CD1c-positive myeloid dendritic cell (primary cell): ENCODE results near the gene ADCY10.
"Not testable (repeated sequence)": the region's sequence is repeated elsewhere in the genome, so short reads cannot be mapped to it uniquely, and the experiment has no call there.

Source experiments
- DNase-seq: peaks from one replicate; pipeline ENCODE4 v3.0.0-alpha.2; 2016; ENCODE audit errors: extremely low spot score

Gene ADCY10

GRCh38 chr1:167815650-167816049, 98.3 kb downstream of the ADCY10 start:
- no peak for DNase-seq

GRCh38 chr1:167812972-167813371, 101.0 kb downstream of the ADCY10 start:
- DNase-seq: no peak

- no peak for DNase-seq
Measured at GRCh38 chr1:167808690-167809089, 105.2 kb downstream of the ADCY10 start.

DNA sequence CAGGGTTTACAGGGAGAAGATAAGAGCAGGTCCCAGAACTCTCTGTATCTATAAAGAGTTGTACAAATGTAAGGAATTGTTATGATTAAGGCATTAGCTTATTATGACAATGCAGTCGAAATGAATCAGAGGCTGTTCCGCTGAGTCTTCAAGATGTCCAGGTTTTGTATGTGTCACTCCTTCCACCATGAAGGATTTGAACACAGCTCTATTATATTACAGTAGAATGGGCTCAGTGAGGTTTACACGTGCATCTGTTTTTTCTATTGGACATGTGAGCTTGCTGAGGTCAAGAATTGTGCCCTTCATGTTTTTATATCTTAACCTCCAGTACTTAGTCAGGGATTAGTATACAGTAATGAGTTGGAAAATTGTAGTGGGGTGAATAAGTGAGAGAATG, 105.8 kb downstream of the ADCY10 start:
- no peak for DNase-seq

DNA sequence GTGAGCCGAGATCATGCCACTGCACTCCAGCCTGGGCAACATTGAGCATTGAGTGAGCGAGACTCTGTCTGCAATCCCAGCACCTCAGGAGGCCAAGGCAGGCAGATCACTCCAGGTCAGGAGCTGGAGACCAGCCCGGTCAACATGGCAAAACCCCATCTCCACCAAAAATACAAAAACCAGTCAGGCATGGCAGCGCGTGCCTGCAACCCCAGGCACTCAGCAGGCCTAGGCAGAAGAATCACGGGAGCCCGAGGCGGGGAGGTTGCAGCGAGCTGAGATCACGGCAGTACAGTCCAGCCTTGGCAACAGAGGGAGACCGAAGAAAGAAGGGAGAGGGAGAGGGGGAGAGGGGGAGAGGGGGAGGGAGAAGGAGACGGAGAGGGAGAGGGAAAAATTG, 107.3 kb downstream of the ADCY10 start:
- not testable (repeated sequence) for DNase-seq

DNA sequence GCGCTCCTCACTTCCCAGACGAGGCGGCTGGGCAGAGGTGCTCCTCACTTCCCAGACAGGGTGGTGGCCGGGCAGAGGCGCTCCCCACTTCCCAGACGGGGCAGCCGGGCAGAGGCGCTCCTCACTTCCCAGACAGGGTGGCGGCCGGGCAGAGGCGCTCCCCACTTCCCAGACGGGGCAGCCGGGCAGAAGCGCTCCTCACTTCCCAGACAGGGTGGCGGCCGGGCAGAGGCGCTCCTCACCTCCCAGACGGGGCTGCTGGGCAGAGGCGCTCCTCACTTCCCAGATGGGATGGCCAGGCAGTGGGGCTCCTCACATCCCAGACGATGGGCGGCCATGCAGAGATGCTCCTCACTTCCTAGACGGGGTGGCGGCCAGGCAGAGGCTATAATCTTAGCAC, 107.7 kb downstream of the ADCY10 start:
- DNase-seq: not testable (repeated sequence)

GRCh38 chr1:167805041-167805556, 108.8 kb downstream of the ADCY10 start:
- no peak for DNase-seq

DNA sequence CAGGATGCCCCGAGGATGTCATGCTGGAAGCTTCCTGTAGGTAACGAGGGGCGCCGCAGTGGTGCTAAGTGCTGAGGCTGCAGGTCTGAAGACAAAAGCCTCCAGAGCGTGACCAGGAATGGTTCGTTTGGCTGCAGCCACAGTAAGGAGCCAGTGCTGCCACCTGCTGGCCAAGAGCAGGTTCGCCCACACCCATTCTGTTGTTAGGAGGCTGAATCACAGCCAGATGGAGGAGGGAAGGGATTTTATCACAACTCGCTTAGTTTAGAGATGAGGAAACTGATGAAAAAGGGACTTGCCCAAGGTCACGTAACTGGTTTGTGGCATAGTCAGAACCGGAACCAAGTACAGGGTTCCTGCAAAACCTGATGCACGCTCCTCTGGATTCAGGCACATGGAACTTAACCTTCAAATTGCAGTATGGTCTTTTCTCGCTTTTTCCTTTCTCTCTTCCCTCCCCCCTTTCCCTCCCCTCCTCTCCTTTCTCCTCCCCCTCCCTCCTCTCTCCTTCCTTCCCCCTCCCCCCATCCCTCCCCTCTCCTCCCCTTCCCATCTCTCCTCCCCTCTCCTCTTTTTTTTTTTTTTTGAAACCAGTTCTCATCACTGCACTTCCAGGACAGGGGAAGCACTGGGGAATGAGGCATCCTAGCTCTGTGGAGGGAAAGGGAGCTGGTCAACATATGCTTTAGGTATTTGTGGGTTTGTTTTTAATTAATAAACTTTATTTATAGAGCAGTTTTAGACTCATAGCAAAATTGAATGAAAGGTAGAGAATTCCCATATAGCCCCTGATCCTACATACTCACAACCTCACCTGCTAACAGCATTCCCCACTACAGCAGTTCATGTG, 110.4 kb downstream of the ADCY10 start:
- peak; percentile 96 for DNase-seq

GRCh38 chr1:167802235-167802634, 111.7 kb downstream of the ADCY10 start:
- no peak for DNase-seq

DNA sequence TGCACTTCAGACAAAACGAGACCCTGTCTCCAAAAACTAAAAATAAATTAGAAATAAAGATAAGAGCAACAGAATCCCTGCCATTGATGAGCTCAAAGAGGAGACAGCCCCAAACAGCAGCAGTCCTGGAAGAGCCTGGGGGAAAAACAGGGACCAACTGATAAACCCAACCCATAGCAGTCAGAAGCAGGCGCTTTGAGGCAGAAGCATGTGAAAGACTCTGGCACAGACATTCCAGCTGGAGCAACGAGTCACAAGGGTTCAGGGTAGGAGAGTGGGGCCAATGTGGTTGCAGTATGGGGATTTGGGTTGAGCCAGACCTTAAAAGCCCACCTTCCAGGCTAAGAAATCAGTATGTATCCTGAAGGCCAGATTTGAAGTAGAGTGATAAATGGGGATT, 113.7 kb downstream of the ADCY10 start:
- no peak for DNase-seq

- DNase-seq: no peak
Measured at GRCh38 chr1:167799747-167800146, 114.2 kb downstream of the ADCY10 start.

DNA sequence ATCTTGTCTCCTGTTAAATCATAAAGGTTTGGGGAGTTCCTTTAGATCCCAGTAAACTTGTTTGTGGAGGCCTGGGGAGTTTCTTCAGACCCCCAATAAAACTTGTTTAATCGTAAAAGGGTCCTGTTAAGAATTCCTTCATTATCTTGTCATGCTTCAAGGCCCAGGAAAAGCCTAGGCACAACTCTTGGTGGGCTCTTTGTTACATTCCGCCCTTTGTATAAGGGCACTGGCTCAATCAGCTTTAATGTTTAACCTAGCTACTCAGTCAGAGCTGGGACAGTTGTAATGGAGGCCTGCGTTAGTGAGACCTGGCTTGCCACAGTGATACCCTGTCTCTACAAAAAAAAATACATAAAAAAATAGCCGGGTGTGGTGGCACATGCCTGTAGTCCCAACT, 115.0 kb downstream of the ADCY10 start:
- DNase-seq: no peak

DNA sequence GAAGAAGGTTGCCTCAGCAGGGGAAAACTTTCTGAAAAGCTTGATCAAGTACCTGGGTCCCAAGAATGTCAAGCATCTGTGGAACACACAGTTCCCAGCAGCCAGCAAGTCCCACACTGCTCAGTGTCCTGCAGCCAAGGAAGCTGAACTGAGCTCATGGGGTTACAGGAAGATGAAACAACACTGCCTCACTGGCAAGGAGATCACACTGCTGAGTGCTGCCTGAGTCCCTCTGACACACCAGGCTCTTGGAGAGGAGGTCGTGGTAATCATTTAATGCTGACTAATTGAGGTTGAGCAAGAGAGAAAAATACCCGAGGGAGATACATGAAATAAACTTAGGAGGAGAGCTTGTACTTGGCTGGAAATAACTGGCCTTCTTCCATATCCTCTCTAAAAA, 116.9 kb downstream of the ADCY10 start:
- DNase-seq: no peak

DNA sequence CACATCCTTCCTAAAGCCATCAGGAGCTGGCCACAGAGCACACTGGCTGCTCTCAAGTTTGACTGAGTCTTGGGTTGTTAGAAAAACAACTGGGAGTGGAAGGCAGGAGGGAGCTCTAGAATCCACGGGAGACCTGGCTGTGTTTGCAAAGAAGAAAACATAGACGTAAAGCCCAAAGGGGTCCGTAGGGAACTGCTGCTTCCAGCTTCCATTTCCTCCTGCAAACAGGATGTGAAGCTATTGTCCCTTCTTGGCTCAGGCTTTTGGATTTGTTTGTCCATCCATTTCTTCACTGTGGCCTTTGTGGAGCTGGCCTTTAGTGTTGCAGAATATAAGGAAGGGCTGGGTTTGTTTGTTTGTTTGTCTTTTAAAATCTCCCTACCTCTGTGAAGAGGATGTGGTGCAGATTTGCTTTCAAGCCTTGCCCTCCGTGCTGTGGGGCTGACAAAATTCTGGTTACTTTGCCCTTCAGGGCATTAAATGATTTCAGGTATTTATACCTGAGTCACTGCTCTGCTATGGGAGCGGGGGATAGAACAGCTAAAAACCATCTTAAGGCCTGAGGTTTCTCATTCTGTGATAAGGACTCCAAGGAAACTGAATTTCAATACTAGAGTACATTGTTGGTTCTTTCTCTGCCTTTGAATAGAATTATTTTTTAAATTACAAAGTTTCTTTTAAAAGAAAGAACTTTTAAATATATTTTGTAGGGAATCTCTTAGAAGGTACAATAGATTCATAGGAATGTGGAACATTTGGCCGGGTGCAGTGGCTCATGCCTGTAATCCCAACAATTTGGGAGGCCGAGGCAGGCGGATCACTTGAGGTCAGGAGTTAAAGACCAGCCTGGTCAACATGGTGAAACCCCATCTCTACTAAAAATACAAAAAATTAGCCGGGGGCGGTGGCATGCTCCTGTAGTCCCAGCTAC, 117.9 kb downstream of the ADCY10 start:
- no peak for DNase-seq

- DNase-seq: no peak
Measured at GRCh38 chr1:167794043-167794442, 119.9 kb downstream of the ADCY10 start.

- DNase-seq: peak; percentile 12
Measured at GRCh38 chr1:167792188-167792565, 121.8 kb downstream of the ADCY10 start.

DNA sequence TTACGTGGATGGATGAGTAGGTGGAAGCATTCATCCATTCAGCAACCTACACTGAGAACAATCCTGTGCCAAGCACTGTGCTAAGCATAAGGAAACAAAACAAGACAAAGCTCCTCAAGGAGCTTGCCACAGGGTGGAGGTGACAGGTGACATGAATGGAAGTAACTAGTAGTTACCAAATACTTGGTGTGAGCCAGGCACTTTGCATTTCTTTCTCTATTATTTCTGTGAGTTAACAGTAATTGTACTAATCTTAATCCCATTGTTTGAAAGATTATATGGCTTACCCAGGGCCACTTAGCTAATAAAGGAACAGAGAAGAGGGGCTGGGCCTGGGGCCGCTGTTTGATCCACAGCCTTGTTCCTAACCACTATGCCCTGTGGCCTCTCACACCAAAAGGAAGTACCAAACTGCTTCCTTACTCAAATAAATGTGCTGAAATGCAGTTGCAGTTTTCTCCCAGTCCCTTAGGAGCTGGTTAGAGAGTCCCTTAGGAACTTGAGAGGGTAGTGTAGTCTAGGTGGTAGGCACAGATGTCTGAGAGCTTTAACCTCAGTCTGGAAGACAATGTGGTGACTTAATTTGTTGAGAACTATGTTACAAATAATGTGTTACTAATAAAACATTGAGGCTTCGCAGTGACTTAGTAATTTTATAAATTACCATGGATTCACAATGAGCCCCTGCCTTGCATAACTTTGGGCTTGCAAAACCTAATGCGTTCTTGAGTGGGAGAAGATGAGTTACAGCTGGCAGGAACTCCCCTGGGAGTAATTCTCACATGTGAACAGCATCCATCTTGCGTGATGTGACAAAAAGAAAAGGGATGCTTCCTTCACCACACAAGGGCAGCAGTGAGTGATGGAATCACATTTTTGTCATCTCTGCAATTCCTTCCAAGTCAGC, 122.4 kb downstream of the ADCY10 start:
- peak; percentile 58 for DNase-seq

DNA sequence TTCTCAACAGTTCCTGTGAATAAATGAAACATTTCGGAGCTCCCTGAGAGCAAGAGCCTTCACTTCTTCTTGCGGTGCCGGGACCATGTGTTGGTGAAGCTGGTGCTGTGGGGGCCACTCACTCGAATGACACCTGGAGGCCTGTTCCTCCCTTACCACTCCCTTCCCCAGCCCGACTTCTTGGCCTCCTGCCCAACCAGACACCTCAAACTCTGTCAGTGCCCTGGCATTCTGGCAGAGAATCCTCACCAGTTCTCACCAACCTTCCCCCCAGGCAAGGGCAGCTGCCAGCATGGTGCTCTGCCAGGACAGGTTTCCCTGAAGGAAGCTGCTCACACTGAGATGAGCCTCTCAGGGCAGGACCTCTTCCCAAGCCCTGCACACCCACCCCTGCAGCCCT, 123.8 kb downstream of the ADCY10 start:
- no peak for DNase-seq

DNA sequence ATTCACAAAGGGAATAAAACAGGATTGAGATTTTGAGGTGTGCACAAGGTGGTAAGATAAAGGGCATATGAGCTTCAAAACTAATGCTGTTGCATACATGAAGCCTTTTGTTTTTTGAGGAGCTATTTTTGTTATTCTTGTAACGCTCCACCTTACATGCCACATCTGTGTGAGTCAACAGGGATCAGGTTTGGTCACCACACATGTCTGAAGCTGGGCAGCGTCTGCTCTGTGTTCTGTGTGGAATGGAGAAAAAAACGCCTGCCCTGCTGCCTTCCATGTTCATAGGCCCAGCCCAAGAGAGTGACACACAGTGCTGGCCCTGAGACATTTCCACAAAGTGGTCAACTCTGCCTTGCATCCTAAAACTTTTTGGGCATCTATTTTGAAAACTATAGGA, 124.4 kb downstream of the ADCY10 start:
- no peak for DNase-seq

GRCh38 chr1:167786502-167786901, 127.4 kb downstream of the ADCY10 start:
- DNase-seq: no peak

- DNase-seq: no peak
Measured at GRCh38 chr1:167784876-167785550, 128.9 kb downstream of the ADCY10 start.
